ENCODE measurements around the gene RASAL1. TPM values are rescaled to one million over a fixed set of nuclear protein-coding genes. Genes with fewer than 3 reads are reported as not detected.

Gene RASAL1
- total RNA-seq, 4 donors from 2014 or later: not detected

DNA sequence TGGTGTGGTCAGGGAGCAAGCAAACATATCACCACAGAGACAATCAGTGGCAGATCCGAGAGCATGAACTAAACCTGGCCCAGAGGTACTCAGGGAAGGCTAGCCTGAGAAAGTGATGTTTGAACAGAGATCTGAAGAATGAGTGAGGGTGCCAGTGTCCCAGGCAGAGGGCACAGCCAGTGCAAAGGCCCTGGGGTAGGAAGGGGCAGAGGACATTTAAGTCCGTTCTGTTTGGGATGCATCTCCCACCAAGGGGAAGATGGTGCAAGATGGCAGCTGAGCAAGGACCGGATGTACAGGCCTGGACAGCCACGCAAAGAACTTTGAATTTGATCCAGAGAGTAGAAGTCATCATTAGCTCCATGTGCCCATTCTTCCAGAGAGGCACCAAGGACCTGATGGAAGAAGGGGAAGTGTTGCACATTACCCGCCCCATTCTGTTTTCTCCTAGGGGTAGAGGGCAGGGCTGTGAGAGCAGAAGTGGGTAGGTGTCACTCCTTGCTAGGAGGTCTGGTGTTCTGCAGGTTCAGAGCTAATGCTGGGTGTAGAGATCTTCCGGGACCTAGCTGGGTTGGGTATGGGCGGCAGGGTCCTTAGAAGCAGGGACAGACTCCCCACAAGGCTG, 75.1 kb downstream of the RASAL1 start:
- Histone ChIP-seq H3K9me3 (no peaks in the 10 kb centered on the region), H3K27me3 (peaks cover 33 to 53% (median 49%) of the 10 kb centered on the region in 3 donors), H3K36me3 (no peaks in the 10 kb centered on the region), H3K4me1 (no peaks in the 10 kb centered on the region), H3K27ac (no peak overlapping the region), H3K4me3 (no peak overlapping the region)
- DNase-seq (no peak), ATAC-seq (no peak)
- in situ Hi-C loops (cut with MboI; ENCODE audit: low sequenced_read_pairs in 4 of 4): no loop called here
- TF ChIP-seq POLR2A (IDR thresholded peaks at IDR 0.05): no peak
- TF ChIP-seq, protein P1, sequence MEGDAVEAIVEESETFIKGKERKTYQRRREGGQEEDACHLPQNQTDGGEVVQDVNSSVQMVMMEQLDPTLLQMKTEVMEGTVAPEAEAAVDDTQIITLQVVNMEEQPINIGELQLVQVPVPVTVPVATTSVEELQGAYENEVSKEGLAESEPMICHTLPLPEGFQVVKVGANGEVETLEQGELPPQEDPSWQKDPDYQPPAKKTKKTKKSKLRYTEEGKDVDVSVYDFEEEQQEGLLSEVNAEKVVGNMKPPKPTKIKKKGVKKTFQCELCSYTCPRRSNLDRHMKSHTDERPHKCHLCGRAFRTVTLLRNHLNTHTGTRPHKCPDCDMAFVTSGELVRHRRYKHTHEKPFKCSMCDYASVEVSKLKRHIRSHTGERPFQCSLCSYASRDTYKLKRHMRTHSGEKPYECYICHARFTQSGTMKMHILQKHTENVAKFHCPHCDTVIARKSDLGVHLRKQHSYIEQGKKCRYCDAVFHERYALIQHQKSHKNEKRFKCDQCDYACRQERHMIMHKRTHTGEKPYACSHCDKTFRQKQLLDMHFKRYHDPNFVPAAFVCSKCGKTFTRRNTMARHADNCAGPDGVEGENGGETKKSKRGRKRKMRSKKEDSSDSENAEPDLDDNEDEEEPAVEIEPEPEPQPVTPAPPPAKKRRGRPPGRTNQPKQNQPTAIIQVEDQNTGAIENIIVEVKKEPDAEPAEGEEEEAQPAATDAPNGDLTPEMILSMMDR (IDR thresholded peaks at IDR 0.05 in 4 of 5, conservative IDR thresholded peaks at IDR 0.05 in 1 of 5): no peak
- intact Hi-C loops (cut with DNase I; ENCODE audit: low total_unique reads): no loop called here

DNA sequence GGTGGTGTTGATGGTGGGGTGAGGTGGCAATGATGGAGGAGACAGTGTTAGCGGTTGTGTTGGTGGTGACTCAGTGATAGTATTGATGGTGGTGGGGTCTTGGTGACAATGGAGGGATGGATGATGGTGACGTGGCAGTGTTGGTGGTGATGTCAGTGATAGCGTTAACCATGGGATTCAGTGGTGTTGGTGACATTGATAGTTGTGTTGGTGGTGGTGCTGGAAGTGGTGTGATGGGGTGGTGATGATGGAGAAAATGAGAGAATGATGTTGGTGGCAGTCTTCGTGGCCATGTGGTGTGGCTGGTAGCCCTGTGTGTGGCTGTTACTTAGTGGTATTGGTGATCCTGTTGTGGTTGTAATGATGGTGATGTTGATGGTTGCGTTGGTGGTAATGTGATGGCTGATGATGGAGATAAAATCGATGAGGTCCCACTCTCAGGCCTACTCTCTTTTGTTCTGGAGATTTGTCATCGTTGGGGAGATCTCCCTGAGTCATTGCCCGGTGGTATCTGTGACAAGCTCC, 76.4 kb downstream of the RASAL1 start:
- peaks cover 44 to 54% (median 45%) of the 10 kb centered on the region in 3 donors for H3K27me3 ChIP-seq
- in situ Hi-C loops (cut with MboI; ENCODE audit: low sequenced_read_pairs in 4 of 4): no loop called here

DNA sequence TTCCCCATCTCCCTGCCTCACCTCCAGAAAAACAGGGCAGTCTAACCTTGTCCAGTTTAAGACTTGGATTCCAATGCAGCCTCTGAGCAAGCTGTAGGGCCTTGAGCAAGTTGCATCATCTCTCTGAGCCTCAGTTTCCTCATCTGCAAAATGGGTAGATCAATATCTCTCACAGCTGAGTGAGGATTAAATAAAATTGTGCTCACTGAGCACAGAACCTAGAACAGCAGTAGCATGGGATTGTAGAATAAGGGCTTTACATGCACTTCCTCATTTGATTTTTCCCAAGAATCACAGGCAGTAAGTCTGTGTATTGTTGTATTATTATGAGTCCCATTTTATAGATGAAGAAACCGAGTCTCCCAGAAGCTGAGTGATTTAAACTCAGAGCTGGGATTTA, 77.0 kb downstream of the RASAL1 start:
- DNase-seq: no peak
- H3K27me3 ChIP-seq: peaks cover 38 to 50% (median 45%) of the 10 kb centered on the region in 3 donors
- in situ Hi-C loops (cut with MboI; ENCODE audit: low sequenced_read_pairs in 4 of 4): no loop called here

More for the DNA sequence above, 76.4 kb downstream of the RASAL1 start:
- Histone ChIP-seq H3K4me3 (no peak overlapping the region), H3K4me1 (no peaks in the 10 kb centered on the region), H3K36me3 (no peaks in the 10 kb centered on the region), H3K27ac (no peak overlapping the region), H3K9me3 (no peaks in the 10 kb centered on the region)
- ATAC-seq: no peak
- no peak for TF ChIP-seq POLR2A (IDR thresholded peaks at IDR 0.05)
- TF ChIP-seq, protein P1 (IDR thresholded peaks at IDR 0.05 in 4 of 5, conservative IDR thresholded peaks at IDR 0.05 in 1 of 5): no peak
- DNase-seq: no peak
- intact Hi-C loops (cut with DNase I; ENCODE audit: low total_unique reads): no loop called here

DNA sequence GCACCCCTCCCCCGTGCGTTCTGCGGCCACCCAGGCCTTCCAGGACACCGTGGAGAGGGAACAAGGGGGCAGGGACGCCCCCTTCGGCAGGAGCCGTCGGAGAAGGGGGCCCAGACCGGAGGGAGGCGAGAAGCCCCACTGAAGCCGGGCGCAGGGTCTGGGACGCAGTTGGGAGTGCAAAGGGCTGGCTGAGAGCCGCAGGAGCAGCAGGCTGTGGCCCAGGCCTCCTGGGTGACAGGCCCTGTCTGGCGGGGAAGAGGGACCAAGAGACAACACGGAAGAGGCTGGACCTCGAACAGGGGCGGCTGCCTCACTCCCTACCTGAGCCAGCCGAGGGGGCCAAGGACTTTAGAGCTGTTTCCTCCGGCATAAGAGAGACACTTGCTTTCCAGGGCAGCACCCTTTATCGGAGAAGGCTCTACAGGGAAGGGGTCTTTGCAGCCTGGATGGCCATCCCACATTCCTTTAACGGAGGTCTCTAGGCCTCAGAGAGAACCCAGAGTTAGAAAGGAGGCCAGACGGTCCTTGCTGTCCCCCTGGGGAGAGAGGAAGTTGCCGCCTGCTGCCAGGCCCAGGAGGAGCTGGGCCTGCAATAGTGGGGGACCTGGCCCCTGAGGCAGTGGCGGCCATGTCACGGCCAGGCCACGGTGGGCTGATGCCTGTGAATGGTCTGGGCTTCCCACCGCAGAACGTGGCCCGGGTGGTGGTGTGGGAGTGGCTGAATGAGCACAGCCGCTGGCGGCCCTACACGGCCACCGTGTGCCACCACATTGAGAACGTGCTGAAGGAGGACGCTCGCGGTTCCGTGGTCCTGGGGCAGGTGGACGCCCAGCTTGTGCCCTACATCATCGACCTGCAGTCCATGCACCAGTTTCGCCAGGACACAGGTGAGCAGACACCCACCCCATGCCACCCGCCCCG, 77.7 kb downstream of the RASAL1 start:
- no peaks in the 10 kb centered on the region for H3K36me3 ChIP-seq
- TF ChIP-seq, protein P1 (IDR thresholded peaks at IDR 0.05 in 4 of 5, conservative IDR thresholded peaks at IDR 0.05 in 1 of 5): no peak
- intact Hi-C loops (cut with DNase I; ENCODE audit: low total_unique reads) (no loop called here), in situ Hi-C loops (cut with MboI; ENCODE audit: low sequenced_read_pairs in 4 of 4) (no loop called here)
- H3K27me3 ChIP-seq: peaks cover 38 to 50% (median 45%) of the 10 kb centered on the region in 3 donors
- DNase-seq: no peak
- H3K9me3 ChIP-seq: no peaks in the 10 kb centered on the region
- peak overlapping the region in 1 of 4 donors; percentile 27 for H3K27ac ChIP-seq
- no peak for ATAC-seq
- H3K4me3 ChIP-seq: peak overlapping the region; percentile 39 to 46 (median 42)
- no peaks in the 10 kb centered on the region for H3K4me1 ChIP-seq

More for the DNA sequence above, 77.0 kb downstream of the RASAL1 start:
- Histone ChIP-seq H3K4me3 (no peak overlapping the region), H3K36me3 (no peaks in the 10 kb centered on the region), H3K27ac (no peak overlapping the region), H3K4me1 (no peaks in the 10 kb centered on the region), H3K9me3 (no peaks in the 10 kb centered on the region)
- no peak for ATAC-seq
- no peak for TF ChIP-seq POLR2A (IDR thresholded peaks at IDR 0.05)
- TF ChIP-seq, protein P1 (IDR thresholded peaks at IDR 0.05 in 4 of 5, conservative IDR thresholded peaks at IDR 0.05 in 1 of 5): no peak
- intact Hi-C loops (cut with DNase I; ENCODE audit: low total_unique reads): no loop called here
